SHP77 treated with DMSO at 0.1 percent for 48 hours (cell line): ENCODE results near the gene FKBP7.
A peak's percentile ranks its signal among the peaks of the same experiment; 100 is the strongest.
"Not testable (repeated sequence)": the region's sequence is repeated elsewhere in the genome, so short reads cannot be mapped to it uniquely, and the experiment has no call there.

Experiments used
- DNase-seq: peaks from one replicate; lab custom pipeline; 2025; lab: John Stamatoyannopoulos, UW

Gene FKBP7

GRCh38 chr2:178449700-178450523 lies 28.5 kb downstream of the FKBP7 start:
- no peak for DNase-seq

GRCh38 chr2:178448968-178449661 lies 29.3 kb downstream of the FKBP7 start:
- DNase-seq, result no peak

- DNase-seq, result no peak
These were observed 37.0 kb downstream of the FKBP7 start for GRCh38 chr2:178441426-178441825.

- DNase-seq, result no peak
These were observed 41.7 kb downstream of the FKBP7 start for GRCh38 chr2:178436662-178437061.

GRCh38 chr2:178429336-178429735 lies 49.1 kb downstream of the FKBP7 start:
- DNase-seq, result no peak

GRCh38 chr2:178428396-178428806 lies 50.0 kb downstream of the FKBP7 start:
- DNase-seq, result no peak

GRCh38 chr2:178427458-178427857 lies 50.9 kb downstream of the FKBP7 start:
- no peak for DNase-seq

GRCh38 chr2:178426388-178426787 lies 52.0 kb downstream of the FKBP7 start:
- no peak for DNase-seq

GRCh38 chr2:178425255-178425827 lies 53.1 kb downstream of the FKBP7 start:
- DNase-seq, result no peak

GRCh38 chr2:178423746-178424145 lies 54.7 kb downstream of the FKBP7 start:
- DNase-seq, result not testable (repeated sequence)

GRCh38 chr2:178422097-178422496 lies 56.3 kb downstream of the FKBP7 start:
- DNase-seq, result no peak

- DNase-seq, result no peak
These were observed 57.9 kb downstream of the FKBP7 start for GRCh38 chr2:178420463-178420999.

GRCh38 chr2:178419123-178419522 lies 59.3 kb downstream of the FKBP7 start:
- DNase-seq, result no peak

GRCh38 chr2:178418426-178418825 lies 60.0 kb downstream of the FKBP7 start:
- no peak for DNase-seq

- no peak for DNase-seq
These were observed 60.5 kb downstream of the FKBP7 start for GRCh38 chr2:178417916-178418315.

GRCh38 chr2:178415979-178416378 lies 62.4 kb downstream of the FKBP7 start:
- no peak for DNase-seq

- peak; percentile 68 for DNase-seq
These were observed 63.8 kb downstream of the FKBP7 start for GRCh38 chr2:178414266-178415247.
